ENCODE data around the gene MSRB1. TPM values are rescaled to one million over a fixed set of nuclear protein-coding genes. Genes with fewer than 3 reads are reported as not detected.
"Not testable (repeated sequence)": the region's sequence is repeated elsewhere in the genome, so short reads cannot be mapped to it uniquely, and the experiment has no call there.

The MSRB1 gene
- total RNA-seq, 1 experiment from 2014 or later, result 31.7 TPM

- DNase-seq (ENCODE audit: low spot score), result no peak
Observed at GRCh38 chr16:1941162-1942046, 1.6 kb downstream of the MSRB1 start.

- DNase-seq (ENCODE audit: low spot score), result no peak
Observed at GRCh38 chr16:1940273-1941161, 2.5 kb downstream of the MSRB1 start.

- not testable (repeated sequence) for DNase-seq (ENCODE audit: low spot score)
Observed at GRCh38 chr16:1939833-1940232, 3.2 kb downstream of the MSRB1 start.

GRCh38 chr16:1938910-1939309, 4.1 kb downstream of the MSRB1 start:
- DNase-seq (ENCODE audit: low spot score), result no peak

- DNase-seq (ENCODE audit: low spot score), result no peak
Observed at GRCh38 chr16:1938316-1938715, 4.7 kb downstream of the MSRB1 start.

- DNase-seq (ENCODE audit: low spot score), result no peak
Observed at GRCh38 chr16:1936945-1937479, 6.0 kb downstream of the MSRB1 start.

GRCh38 chr16:1933097-1933661, 9.8 kb downstream of the MSRB1 start:
- DNase-seq (ENCODE audit: low spot score), result no peak

GRCh38 chr16:1932050-1933028, 10.7 kb downstream of the MSRB1 start:
- DNase-seq (ENCODE audit: low spot score), result peak; percentile 52

GRCh38 chr16:1930338-1930720, 12.7 kb downstream of the MSRB1 start:
- no peak for DNase-seq (ENCODE audit: low spot score)

GRCh38 chr16:1929578-1930337, 13.2 kb downstream of the MSRB1 start:
- DNase-seq (ENCODE audit: low spot score), result peak; percentile 75

- peak; percentile 15 for DNase-seq (ENCODE audit: low spot score)
Observed at GRCh38 chr16:1929105-1929504, 13.9 kb downstream of the MSRB1 start.

GRCh38 chr16:1926271-1926670, 16.7 kb downstream of the MSRB1 start:
- DNase-seq (ENCODE audit: low spot score), result no peak

GRCh38 chr16:1924095-1924494, 18.9 kb downstream of the MSRB1 start:
- DNase-seq (ENCODE audit: low spot score), result no peak

GRCh38 chr16:1923299-1924034, 19.5 kb downstream of the MSRB1 start:
- DNase-seq (ENCODE audit: low spot score), result peak; percentile 28

GRCh38 chr16:1922357-1922756, 20.6 kb downstream of the MSRB1 start:
- no peak for DNase-seq (ENCODE audit: low spot score)

GRCh38 chr16:1920727-1921171, 22.2 kb downstream of the MSRB1 start:
- peak; percentile 54 for DNase-seq (ENCODE audit: low spot score)

- DNase-seq (ENCODE audit: low spot score), result not testable (repeated sequence)
Observed at GRCh38 chr16:1920122-1920521, 22.9 kb downstream of the MSRB1 start.

- no peak for DNase-seq (ENCODE audit: low spot score)
Observed at GRCh38 chr16:1919327-1919998, 23.5 kb downstream of the MSRB1 start.
